HG03520 (cell line): Measurements from ENCODE around the gene CDKN3.
"Not testable (repeated sequence)": the region's sequence is repeated elsewhere in the genome, so short reads cannot be mapped to it uniquely, and the experiment has no call there.

Experiments
- ATAC-seq: cut with Tn5 transposase; IDR thresholded peaks from one replicate; pipeline ENCODE4 v1.9.1; 2021; ENCODE audit warnings: mild to moderate bottlenecking, moderate library complexity; ENCODE audit not compliant: unreplicated experiment

Gene CDKN3

GRCh38 chr14:54451961-54452360 lies 55.2 kb downstream of the CDKN3 start:
- no peak for ATAC-seq

GRCh38 chr14:54453252-54453651 lies 56.4 kb downstream of the CDKN3 start:
- ATAC-seq = no peak

GRCh38 chr14:54453990-54454389 lies 57.2 kb downstream of the CDKN3 start:
- not testable (repeated sequence) for ATAC-seq

- ATAC-seq = no peak
Observed at GRCh38 chr14:54455363-54455762, 58.6 kb downstream of the CDKN3 start.

- not testable (repeated sequence) for ATAC-seq
Observed at GRCh38 chr14:54456820-54457608, 60.2 kb downstream of the CDKN3 start.

GRCh38 chr14:54457609-54457996 lies 60.8 kb downstream of the CDKN3 start:
- no peak for ATAC-seq

- not testable (repeated sequence) for ATAC-seq
Observed at GRCh38 chr14:54458536-54458935, 61.7 kb downstream of the CDKN3 start.

GRCh38 chr14:54459106-54459505 lies 62.3 kb downstream of the CDKN3 start:
- ATAC-seq = no peak

GRCh38 chr14:54462048-54462447 lies 65.2 kb downstream of the CDKN3 start:
- ATAC-seq = no peak

- ATAC-seq = no peak
Observed at GRCh38 chr14:54465654-54466053, 68.8 kb downstream of the CDKN3 start.

- no peak for ATAC-seq
Observed at GRCh38 chr14:54467280-54467679, 70.5 kb downstream of the CDKN3 start.
